Coronary artery (tissue), 2 donors: ENCODE measurements around the gene OR2AT4.

Experiments used
- DNase-seq: peaks from one replicate; pipeline ENCODE4 v3.0.0-alpha.2; 2017; ENCODE audit warnings: low spot score
- H3K27ac ChIP-seq, 2 donors: fragments of 200-600 bp; sonication (generic); one replicate each; pipeline ENCODE4 v1.5.1; 2016 to 2019
- H3K4me3 ChIP-seq: fragments of 200-600 bp; sonication (generic); 2 replicates; pipeline ENCODE4 v1.5.1; 2016; ENCODE audit warnings: mild to moderate bottlenecking, moderate library complexity
- CTCF ChIP-seq: fragments of 200-600 bp; sonication (generic); IDR thresholded peaks from one replicate; pipeline ENCODE4 v1.5.1; 2019; ENCODE audit warnings: antibody characterized with exemption

Gene OR2AT4

GRCh38 chr11:75078233-75078632 is 18.4 kb downstream of the OR2AT4 start:
- Histone ChIP-seq H3K27ac (no peak overlapping the region), H3K4me3 (no peak overlapping the region)
- no peak for TF ChIP-seq CTCF
- no peak for DNase-seq

- DNase-seq, result no peak
- H3K27ac ChIP-seq, result no peak overlapping the region
- no peak for TF ChIP-seq CTCF
- H3K4me3 ChIP-seq, result no peak overlapping the region
These were observed 19.4 kb downstream of the OR2AT4 start for GRCh38 chr11:75077316-75077715.

- DNase-seq, result no peak
- no peak overlapping the region for H3K27ac ChIP-seq
- H3K4me3 ChIP-seq, result no peak overlapping the region
- TF ChIP-seq CTCF, result no peak
These were observed 20.0 kb downstream of the OR2AT4 start for GRCh38 chr11:75076671-75077070.

DNA sequence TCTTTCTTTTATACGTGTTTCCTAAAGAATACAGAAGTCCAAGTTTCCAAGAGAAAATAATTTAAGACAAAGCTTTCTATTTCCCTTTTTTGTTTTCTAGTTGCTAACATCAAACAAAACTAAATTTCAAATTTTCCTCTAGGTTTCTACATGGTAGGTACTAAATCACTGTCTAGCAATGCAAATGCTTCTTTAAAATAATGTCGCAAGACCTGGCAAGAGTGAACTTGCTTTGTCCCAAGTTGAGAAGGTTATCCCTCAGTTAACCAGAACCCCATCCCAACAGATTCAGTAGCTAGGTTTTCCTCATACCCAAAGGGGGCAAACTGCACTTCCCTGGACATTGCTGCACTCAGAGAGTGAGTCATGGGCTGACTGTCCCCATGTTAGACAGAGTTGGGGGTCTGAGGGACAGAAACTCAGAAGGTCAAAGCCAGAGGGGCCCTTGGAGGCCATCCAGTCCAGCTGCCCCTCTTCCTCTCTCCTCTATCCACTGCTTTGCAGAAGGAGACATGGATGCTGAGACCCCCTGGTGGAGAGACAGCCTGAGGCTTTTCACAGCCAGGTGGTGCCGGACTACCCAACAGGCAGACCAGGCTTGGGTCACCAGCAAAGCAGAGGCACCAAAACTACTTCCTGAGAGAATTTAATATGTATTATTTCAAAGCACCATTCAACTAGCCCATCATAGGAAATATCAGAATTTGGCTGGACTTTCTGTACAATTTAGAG is 23.1 kb downstream of the OR2AT4 start:
- Histone ChIP-seq H3K27ac (no peak overlapping the region), H3K4me3 (no peak overlapping the region)
- TF ChIP-seq CTCF, result no peak
- DNase-seq, result no peak

- DNase-seq, result no peak
- no peak for TF ChIP-seq CTCF
- Histone ChIP-seq H3K27ac (no peak overlapping the region), H3K4me3 (no peak overlapping the region)
These were observed 24.1 kb downstream of the OR2AT4 start for GRCh38 chr11:75072582-75072981.

GRCh38 chr11:75069473-75069872 is 27.2 kb downstream of the OR2AT4 start:
- no peak for TF ChIP-seq CTCF
- no peak overlapping the region for H3K27ac ChIP-seq
- H3K4me3 ChIP-seq, result no peak overlapping the region
- DNase-seq, result no peak

DNA sequence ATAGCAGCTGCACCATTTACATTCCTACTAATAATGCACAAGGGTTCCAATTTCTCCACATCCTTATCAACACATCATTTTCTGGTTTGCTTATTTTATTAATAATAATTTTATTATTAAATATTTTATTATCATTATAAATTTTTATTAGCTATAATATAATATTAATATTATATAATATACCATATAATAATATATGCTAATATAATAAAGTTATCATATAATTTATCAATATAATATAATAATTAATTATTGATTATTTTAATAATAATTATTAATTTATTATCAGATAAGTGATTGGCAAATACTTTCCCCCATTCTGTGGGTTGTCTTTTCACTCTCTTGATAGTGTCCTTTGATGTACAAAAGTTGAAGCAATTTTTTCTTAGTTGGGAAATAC is 27.7 kb downstream of the OR2AT4 start:
- no peak overlapping the region for H3K27ac ChIP-seq
- no peak for DNase-seq
- TF ChIP-seq CTCF, result no peak
- H3K4me3 ChIP-seq, result no peak overlapping the region
